Esophagus muscularis mucosa (tissue), 4 donors: ENCODE measurements around the gene AIG1.

Source experiments
- CTCF ChIP-seq, 3 experiments: fragments of 200-600 bp in 2 of 3; fragments of 450-650 bp in 1 of 3; sonication (generic) in 2 of 3; IDR thresholded peaks; one replicate each; pipeline ENCODE4 v1.5.1; 2017 to 2019; ENCODE audit warnings: antibody characterized with exemption in 3 of 3, mild to moderate bottlenecking in 2 of 3, moderate library complexity in 1 of 3
- EP300 ChIP-seq: sonication (generic); formaldehyde crosslinking; IDR thresholded peaks from one replicate; pipeline ENCODE4 v1.6.1; 2017; ENCODE audit warnings: antibody characterized with exemption
- POLR2A ChIP-seq: fragments of 450-650 bp; IDR thresholded peaks from one replicate; pipeline ENCODE4 v1.6.1; 2017; ENCODE audit warnings: antibody characterized with exemption, moderate library complexity, mild to moderate bottlenecking, low read depth
- POLR2AphosphoS5 ChIP-seq, 2 donors: sonication (generic); formaldehyde crosslinking; IDR thresholded peaks; one replicate each; pipeline ENCODE4 v1.6.1; 2017; ENCODE audit warnings: antibody characterized with exemption in 2 of 2

GRCh38 chr6:143167224-143167623 lies 106.5 kb downstream of the AIG1 start:
- no peak for TF ChIP-seq CTCF (IDR thresholded peaks at IDR 0.05)
- no peak for TF ChIP-seq POLR2A
- TF ChIP-seq POLR2AphosphoS5 (IDR thresholded peaks at IDR 0.05), result no peak
- TF ChIP-seq EP300, result no peak
